HG03439 (cell line): Measurements from ENCODE around the gene ZNF135.

Source experiments
- ATAC-seq: cut with Tn5 transposase; IDR thresholded peaks from one replicate; pipeline ENCODE4 v1.9.1; 2021; ENCODE audit warnings: mild to moderate bottlenecking, moderate library complexity; ENCODE audit not compliant: unreplicated experiment

ZNF135 gene

DNA sequence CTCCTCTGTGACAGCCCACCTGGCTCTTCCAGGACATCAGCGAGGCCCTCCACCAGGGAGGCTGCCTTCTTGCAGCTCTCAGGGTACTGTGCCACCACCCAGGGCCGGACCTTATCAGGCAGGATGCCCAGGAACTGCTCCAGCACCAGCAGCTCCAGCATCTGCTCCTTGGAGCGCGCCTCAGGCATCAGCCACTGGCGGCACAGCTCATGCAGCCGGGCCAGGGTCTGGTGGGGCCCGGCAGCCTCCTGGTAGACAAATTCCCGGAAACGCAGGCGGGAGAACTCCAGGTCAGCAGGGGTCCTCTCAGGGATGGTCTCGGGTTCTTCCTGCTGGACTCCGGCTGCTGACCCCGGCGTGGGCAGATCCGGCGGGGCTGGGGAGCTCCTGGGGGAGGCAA lies 30.8 kb downstream of the ZNF135 start:
- ATAC-seq = no peak

GRCh38 chr19:58091251-58091995 lies 32.3 kb downstream of the ZNF135 start:
- ATAC-seq = no peak

- ATAC-seq = no peak
These were observed 34.0 kb downstream of the ZNF135 start for GRCh38 chr19:58093071-58093470.

DNA sequence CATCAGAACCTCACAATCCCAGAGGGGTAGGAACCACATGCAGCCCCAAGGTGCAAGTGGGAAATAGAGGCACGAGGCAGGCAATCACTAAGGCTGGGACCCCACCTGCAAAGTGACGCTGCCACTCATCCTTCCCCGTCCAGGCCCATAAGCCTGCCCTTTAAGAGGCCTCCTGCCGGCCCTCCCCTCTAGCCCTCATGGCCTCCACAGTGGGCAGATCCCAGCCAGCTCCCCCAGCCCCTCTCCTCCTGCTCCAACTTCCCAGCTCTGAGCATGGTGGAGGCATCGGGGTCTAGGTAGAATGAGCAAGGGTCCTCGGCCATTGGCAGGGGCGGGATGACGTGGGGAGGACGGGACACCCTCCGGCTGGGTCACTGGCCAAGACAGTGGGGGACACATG lies 36.2 kb downstream of the ZNF135 start:
- ATAC-seq = no peak

DNA sequence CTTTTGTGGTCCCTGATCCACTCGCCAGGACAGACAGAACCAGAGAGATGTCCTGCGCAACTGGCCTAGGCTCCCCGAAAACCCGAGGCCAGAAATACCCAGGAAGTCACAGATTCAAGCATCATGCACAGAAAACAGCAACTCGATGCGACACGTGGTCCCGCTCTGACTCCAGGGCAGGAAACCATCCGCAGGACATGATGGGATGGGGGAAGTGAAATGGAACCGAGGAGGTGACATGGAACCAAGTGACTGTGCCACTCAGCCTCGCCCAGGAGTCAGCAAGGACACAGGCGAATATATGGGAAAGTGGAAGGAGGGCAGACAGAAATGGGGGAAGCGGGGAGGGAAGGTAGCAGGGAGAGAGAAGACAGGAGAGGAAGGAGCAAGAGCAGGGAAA lies 37.8 kb downstream of the ZNF135 start:
- ATAC-seq = no peak

GRCh38 chr19:58097349-58097748 lies 38.3 kb downstream of the ZNF135 start:
- no peak for ATAC-seq

DNA sequence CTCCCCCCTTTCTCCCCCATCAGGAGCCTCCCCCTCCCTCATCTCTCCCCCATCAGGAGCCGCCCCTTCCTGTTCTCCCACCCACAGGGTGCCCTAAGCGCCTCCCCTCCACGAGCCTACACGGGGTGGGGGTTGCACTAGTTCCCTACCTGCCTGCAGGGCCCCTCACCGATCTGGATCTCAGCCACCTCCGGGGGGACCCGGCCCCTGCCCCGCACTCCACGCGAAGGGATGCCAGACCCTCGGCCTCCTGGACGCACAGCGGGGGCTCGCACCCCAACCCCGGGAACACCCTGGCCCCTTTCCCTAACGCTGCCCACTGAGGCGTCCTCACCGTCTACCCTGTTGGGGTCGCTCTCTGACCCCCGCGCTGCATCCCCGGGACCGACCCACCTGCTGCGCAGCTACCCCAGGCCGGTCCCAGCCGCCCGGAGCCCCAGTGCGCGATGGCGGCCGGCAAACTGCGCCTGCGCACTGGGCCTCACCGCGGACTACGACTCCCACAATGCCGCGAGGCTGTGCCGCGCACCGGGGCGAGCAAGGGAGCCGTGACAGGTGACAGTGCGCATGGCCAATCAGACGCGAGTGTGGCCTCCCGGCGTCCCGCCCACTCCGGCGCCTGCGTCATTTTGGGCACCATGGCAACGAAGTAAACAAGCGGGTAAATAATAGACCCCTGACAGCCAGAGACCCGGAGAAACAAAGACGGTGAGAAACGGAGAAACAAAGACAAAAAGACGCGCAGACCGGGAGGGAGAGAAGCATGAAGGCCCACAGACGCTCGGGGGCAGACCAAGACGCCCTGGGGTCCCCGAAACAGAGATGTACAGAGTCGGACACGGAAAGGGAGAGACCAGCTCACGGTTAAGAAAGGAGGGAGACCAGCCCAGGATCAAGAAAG lies 38.9 kb downstream of the ZNF135 start, which contains the start of gene ZSCAN18:
Gene ZSCAN18, minus strand, starts transcription at position 451 of the 901 bp plus-strand sequence. CDS start 7,964 bp downstream, outside the sequence.
- ATAC-seq = no peak

- ATAC-seq = no peak
These were observed 39.6 kb downstream of the ZNF135 start for GRCh38 chr19:58098682-58098998.

DNA sequence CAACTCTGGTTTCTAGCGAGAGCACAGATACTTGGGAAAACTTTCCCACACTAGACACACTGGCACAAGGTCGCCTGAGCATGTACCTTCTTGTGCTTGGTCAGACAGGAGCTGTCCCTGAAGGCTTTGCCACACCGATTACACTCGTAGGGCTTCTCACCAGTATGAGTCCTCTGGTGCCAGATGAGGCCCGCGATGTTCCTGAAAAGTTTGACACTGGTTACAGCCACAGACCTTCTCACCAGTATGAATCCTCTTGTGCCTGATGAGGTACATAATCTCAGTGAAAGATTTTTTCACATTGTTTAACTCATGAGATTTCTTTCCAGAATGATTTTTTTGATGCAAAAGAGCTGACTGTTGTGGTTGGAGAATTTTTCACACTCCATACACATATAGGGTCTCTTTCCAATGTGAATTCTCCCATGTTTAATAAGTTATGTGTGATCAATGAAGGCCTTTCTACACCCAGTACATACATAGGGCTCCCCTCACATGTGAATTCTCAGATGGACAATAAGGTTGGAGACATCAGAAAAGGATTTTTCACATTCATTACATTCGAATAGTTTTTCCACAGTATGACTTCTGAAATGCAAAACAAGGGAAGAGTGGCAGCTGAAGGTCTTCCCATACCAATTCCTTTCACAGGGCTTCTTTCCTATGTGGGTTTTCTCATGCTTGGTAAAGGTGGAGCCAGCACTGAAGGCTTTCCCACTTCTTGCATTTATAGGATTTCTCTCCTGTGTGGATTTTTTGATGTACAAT lies 48.9 kb downstream of the ZNF135 start:
- ATAC-seq = no peak

DNA sequence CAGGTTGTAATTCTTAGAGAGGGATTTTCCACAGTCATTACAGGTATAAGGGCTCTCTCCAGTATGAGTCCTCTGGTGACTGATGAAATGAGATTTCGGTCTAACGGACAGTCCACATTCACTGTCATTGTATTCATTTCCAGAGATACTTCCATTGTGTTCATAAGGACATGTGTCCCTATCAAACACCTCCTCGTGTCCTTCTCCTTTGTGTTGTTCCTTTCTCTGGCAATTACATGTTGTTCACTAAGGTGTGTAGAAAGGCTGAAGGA lies 49.4 kb downstream of the ZNF135 start:
- ATAC-seq = no peak

- ATAC-seq = no peak
These were observed 58.9 kb downstream of the ZNF135 start for GRCh38 chr19:58117841-58118575.

DNA sequence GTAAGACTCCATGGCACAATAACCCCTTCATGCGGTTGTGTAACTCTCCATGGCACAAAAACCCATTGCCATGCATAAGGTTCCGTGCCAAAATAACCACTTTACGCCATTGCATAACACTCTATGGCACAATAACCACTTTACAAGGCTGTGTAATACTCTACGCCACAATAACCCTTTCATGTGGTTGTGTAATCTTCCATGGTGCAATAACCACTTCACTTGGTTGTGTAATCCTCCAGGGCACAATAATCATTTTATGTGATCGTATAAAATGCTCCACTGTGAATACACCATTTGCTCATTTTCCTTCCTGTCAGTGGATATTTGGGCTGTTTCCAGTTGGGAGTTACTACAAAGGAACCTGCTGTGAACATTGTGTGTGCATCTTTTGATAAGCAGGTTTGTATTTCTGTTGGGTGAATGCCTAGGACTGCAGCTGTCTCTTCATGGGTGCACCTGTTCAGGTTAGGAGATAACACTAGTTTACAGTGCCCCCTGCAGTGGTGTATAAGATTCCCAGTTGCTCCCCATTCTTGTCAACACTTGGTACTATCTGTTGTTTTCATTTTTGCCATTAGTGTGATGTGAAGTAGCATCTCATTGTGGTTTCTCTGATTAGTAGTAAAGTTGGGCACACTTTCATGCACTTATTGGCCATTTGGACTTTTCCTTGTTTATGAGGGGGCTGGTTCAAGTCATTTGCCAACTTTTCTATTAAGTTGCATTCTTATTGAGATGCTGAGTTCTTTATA lies 60.1 kb downstream of the ZNF135 start:
- ATAC-seq = no peak
